GM20431 (cell line): ENCODE measurements around the gene CLDN8.

Experiments used
- in situ Hi-C: fragments of 300-500 bp; cut with MseI, MboI; formaldehyde crosslinking; loops from one replicate; pipeline ENCODE4 v1.15.0; 2020; ENCODE audit warnings: low sequenced_read_pairs; ENCODE audit not compliant: unreplicated experiment

CLDN8 gene

DNA sequence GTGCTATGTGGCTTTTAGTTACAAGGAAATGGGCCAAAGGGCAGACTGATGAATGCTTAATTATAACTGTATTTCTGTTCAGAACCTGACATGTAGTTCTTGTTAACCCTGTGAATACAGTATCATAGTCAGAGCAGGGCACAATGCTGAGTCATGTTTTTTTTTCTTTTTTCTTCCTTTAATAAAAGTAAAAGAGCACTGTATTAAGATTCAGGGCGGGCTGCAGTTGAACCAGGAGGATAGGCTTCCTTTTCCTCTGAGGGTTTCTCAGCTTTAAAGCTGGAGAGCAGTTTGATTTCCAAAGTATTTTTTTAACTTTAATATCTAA is 8.7 kb downstream of the CLDN8 start:
- in situ Hi-C loops: no loop called here

DNA sequence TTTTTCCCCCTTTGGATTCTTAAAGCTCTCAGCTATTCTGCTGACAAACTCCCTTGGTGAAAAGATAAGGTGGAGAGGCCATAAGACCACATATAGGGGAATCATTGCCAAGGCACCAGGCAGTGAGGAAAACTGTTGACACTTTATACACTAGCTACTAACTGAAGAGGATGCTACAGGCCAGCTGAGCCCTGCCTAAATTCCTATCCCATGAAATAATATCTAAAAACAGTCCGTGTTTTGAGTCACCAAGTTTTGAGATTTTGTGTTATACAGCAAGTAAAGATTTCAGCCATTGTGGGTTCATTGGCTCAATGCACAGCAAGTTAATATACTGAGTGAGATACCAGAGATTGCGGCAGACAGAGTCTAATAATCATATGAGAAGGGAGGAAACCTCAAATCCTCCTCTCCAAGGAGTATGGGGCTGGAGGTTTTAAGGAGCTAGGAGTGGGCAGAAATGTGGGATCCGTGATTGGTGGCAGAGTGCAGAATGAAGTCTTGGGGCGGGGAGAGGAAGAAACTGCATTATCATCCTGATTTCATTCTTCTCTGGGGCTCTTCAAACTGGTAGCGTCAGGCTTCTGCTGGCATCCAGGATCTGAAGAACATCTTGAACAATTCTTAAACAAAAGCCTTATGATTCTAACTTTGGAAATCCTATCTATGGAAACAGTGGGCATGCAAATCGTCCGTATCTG is 9.2 kb downstream of the CLDN8 start:
- in situ Hi-C loops: no loop called here

DNA sequence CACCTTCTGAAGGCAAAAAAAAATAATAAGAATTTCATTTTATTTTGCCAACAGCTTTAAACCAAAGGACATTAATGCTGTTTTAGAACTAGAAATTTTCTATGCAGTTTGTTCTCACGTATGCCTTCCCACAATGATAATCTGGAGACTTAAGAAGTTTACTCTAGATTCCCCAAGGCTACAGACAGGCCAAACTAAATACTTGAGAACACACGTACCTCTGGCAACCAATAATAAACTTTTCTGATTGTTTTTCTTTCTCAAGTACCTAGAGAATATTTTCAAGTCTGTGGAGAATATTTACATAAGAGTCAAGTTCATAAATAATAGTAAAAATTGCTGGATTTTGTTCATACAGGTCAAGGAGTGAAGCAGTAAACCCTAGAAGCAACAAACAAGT is 15.9 kb downstream of the CLDN8 start:
- in situ Hi-C loops: no loop called here

DNA sequence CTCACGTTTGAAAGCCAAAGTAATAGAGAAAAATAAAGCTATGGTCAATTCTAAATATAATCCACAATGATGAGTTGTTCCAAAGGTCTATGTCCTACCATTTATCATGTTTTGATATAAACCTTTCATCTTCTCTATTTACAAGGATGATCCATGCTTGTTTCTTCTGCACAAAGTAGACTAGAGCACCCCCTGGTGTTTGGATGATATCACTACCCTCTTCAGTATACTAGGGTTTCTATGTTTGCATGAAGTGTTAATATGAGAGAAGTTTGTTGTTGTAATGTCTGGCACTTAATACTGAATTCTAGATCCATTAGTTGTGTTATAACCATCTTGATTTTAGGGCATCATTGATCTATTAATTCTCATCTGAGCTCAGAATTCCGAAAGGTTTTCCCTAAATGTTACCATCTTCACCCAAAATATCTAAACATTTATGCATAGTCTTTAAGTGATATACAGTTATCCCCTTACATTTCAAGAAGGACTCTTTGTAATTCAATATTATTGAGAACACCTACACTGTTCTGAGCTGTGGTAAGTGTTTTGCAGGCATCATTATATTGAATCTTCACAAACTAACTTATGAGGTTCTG is 21.1 kb downstream of the CLDN8 start:
- in situ Hi-C loops: no loop called here

- in situ Hi-C loops: no loop called here
Observed at GRCh38 chr21:30193201-30193600, 22.7 kb downstream of the CLDN8 start.

DNA sequence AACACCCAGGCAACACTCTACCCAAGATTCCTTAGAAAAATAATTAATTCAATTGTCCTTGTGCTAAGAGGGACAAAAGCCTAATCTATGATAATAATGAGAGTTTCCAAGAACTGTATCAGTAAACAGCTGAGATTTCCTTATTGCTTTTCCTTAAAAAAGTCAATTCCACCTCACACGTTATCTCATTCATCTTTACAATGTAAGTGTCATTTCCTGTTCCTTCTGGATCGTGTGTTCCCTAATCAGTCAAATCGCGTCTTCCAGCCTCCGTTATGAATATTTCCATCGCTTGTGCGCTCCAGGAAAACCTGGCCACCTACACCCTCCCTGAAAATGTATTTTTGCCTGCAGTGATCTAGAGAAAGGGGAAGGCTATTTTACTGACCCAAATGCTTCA is 25.3 kb downstream of the CLDN8 start:
- in situ Hi-C loops: no loop called here

DNA sequence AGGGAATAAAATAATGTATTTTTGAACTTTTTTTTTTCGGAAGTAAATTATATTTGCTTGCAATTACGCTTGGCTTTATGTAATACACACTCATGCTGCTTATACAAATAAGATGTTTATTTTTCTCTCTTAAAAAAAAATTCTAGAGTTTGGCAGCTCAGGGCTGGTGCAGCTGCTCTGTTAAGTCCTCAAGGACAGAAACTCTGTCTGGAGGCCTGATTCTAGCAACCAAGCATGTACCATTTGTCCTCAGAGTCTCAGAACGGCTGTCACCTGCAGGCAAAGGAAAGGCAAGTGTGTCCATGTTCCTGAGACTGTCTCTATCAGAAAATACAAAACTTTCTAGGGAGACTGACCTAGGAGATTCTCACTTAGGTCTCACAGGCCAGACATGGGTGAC is 26.1 kb downstream of the CLDN8 start:
- in situ Hi-C loops: no loop called here

DNA sequence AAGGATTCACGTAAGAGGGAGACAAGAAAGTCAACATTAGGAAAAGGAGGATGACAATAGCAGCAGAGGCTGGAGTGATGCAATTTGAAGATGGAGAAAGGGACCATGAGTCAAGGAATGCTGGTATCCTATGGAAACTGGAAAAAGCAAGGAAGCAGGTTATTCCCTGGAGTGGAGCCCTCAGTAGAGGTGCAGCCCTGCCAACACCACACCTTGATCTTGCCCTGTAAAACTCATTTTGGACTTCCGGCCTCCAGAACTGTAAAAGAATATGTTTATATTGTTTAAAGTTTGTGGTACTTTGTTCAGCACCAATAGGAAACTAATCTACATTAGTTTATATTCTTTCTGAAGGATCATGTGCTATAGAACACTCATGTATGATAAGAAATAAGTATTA is 29.7 kb downstream of the CLDN8 start:
- in situ Hi-C loops: no loop called here

DNA sequence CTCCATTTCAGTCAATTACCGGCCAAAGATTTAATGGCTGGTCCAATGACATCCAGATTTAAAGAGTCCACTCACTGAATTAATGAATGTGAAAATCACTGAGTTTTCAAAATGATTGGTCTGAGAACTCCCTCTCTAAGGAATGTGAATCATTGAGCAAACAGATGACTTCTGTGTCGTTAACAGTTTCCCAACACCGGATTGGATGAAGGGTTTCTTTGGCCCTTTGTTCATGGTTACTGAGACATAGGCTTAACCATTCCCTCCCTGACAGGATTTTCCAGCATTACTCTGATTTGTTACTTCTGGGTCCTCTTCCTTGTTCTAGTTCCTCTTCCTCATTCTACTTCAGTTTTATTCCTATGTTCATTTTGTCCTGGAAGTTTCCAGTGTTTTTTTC is 47.8 kb downstream of the CLDN8 start:
- in situ Hi-C loops: no loop called here

- in situ Hi-C loops: no loop called here
Observed at GRCh38 chr21:30166705-30167104, 49.2 kb downstream of the CLDN8 start, which contains the start of gene CLDN17. Gene CLDN17 (minus strand): TSS chr21:30166805. CDS start chr21:30166617, 188 bp downstream.

DNA sequence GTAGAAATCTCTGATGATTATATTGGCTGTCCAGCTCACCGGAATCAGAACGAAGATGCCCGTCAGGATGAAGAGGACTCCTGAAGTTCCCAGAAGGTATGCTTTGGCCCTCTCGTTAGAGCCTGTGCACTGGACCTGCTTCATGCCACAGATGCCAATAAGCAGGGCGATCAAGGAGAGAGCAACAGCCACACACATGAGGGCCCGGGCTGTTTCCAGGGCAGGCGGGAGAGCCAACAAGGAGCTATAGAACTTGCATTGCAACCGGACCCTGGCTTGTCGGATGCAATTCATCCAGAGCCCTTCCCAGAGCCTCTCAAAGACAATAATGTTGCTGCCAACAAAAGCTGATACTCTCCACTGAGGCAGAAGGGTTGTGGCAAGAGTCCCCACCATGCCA is 49.7 kb downstream of the CLDN8 start:
- in situ Hi-C loops: no loop called here

GRCh38 chr21:30164796-30165195 is 51.1 kb downstream of the CLDN8 start:
- in situ Hi-C loops: no loop called here
